SHP77 treated with DMSO at 0.1 percent for 48 hours (cell line): ENCODE results near the gene GBP7.
"Not testable (repeated sequence)": the region's sequence is repeated elsewhere in the genome, so short reads cannot be mapped to it uniquely, and the experiment has no call there.

Source experiments
- DNase-seq: peaks from one replicate; lab custom pipeline; 2025; lab: John Stamatoyannopoulos, UW

GBP7 gene

DNA sequence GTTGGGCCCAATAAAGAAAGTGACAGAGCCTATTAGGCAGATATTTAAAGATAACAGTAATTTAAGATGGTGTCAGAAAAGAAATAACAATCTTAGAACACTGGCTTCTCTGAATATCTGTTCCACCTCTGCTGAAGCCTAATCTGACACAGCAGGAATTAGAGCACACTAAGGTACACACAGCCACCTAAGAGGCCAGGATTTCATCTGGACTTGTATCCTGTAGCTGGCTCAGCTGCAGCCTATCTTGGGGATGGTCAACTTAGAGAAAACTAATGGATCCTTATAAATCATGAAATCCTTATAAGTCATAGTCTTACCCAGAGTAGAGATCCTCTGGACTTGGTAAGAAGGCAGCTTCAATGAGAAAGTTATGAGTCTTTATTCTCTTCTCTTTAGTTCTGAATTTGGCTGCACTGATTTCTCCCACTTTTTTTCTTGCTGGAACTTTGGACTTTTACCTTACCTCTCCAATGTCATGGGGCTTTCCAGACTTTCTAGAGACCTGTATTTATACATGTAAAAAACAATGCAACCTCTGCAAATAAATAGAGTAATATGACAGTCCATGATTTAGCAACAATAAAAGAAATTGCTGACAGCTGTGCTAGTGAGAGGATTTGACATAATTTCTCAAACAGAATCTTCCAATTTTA, at the start of gene GBP7:
Gene GBP7 (minus strand): TSS at position 403 of the 656 bp plus-strand sequence. CDS start 4,068 bp downstream, outside the sequence.
- DNase-seq, result no peak

DNA sequence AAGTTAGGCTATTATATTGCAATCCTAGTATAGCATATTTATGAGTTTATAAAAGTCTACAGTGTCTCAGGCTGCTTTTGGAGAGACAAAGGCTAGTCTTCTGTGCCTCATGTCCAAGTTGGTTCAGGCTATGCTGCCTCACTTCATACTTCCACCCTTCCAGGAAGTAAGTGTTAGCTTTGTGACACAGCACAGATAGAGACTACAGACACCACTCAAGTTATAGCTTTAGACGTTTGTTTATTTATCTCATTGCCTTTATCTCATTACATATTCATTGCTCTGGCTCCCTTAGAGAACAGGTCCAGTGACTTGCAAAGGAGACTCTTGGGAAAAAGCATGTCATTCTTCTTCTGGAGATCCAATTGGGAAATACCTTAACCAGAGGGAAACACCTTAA, 45.5 kb upstream of the GBP7 start:
- no peak for DNase-seq

DNA sequence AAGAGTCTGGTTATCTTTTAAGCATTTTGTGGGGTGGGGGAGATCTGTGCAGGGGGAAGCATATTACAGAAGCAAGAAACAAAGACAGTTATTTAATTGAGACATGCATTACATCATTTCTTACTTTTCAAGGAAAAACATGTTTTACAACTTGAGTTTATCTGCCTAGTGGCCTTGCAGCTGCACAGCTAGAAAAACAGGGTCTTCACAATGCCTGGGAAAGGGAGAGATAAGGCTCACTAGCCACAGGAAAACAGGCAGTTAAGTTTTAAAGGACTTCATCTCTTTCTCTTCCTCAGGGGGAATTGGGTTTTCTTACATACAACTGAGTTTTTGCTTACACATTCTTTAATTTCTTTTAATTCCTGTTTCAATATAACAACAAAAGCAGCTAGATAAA, 44.0 kb upstream of the GBP7 start:
- not testable (repeated sequence) for DNase-seq

GRCh38 chr1:89218941-89219340, 43.1 kb upstream of the GBP7 start:
- DNase-seq, result not testable (repeated sequence)

DNA sequence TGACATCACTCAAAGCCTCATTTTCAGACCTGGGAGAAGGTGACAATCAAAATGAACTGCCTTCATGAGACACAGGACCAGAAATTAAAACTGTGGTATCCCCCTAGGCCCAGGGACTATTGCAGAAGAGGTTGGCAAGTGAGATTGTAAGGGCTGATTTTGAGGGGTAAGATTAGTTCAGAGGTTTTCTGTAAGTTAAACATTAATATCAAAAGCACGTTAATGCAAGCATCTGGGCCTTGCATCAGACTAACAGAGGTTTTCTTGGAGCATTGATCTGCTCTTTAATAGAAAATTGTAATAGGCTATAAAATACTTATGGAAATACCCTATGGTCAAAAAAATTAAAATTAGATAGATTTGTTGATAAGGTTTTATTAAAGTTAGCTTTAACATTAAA, 37.5 kb upstream of the GBP7 start:
- no peak for DNase-seq

DNA sequence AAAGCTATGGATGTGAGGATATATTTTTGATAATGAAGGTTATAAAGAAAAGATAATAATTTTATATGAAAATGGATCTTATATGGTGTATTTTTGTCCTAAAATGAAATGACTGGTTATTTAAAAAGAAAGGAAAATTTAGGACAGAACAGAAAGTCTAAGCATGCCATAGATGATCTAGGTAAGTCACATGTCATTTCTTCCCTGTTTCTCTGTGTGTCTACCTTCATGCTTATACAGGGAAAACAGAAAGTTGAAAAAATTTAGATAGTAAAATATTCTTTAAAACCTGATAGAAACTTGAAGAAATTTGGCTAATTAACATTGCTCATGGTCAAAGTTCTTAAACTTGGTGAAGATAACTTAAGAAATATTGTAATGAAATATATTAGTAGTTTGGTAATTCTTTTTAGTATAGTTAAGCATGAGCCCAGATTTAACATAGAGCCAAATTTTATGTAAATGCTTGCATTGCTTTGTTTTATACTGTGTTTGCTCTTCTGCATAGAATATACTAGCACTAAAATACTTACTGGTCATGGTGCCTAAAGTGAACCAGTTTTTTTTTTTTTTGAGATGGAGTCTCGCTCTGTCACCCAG, 35.3 kb upstream of the GBP7 start:
- no peak for DNase-seq

DNA sequence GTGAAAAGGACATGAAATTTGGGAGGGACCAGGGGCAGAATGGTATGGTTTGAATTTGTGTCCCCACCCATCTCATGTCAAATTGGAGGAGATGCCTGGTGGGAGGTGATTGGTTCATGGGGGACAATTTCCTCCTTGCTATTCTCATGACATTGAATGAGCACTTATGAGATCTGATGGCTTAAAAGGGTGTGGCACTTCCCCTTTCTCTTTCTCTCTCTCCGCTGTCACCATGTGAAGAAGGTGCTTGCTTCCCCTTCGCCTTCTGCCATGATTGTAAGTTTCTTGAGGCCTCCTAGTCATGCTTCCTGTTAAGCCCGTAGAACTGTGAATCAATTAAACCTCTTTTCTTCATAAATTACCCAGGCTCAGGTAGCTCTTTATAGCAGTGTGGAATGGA, 30.6 kb upstream of the GBP7 start:
- DNase-seq, result no peak

DNA sequence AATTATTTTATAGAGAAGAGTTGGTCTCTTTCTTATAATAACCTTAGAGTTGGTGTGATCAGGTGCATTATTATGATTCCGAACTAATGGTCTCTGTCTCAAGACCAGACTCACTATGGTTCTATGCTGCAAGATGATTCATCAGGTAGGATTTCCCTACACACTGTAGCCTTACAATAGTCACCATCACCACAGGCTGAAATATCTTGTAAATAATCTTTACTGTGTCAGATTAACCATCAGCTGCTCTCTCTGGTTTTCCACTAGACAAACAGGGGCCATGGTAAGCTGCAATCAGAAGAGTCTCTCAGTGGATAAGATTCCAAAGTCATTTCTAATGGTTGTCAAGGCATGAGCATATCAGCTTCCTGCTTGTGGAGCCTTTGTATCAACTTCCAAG, 27.4 kb upstream of the GBP7 start:
- DNase-seq, result no peak

DNA sequence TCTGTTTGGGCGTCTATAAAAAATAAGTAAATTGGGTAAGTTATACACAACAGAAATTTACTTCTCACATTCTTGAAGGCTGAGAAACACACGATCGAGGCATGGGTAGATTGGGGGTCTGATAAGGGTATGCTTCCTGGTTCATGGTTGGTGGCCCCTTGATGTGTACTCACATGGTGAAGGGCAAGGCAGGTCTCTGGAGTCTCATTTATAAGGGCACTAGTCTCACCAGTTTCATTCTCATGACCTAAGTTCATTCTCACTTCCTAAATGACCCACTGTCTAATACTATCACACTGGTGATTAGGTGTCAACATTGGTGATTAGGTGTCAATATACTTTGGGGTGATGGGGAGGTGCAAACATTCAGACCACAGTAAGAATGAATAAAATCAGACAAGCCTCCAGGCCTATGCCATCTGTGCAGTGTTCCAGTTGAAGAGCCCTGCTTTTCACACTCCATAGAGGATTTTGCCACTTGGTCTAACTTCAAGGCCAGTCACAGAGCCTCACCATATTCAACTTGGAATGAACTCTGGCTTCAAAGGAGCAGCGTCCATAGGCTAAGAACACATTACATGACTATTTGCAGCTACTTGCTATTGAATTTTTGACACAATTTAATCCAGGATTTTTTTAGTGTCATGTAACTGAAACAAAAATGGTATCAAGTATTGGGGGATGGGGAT, 25.4 kb upstream of the GBP7 start:
- DNase-seq, result no peak

DNA sequence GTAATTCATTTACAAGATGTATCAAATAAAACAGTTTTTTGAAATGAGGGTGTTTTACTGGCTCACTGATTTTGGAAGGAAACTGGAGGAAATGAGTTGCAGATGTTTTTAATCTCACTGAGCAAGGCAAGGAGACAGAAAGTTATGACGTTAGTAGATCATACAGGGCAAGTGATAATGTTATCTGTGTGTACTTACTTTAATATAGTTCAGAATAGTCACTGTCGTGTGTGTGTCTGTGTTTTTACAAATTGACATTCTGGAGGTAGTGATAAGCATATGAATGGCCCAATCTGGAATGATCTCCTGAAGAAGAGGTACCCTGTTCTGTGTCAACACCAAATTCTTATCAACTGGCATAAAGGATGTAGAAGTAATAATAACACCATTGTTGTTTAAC, 24.9 kb upstream of the GBP7 start:
- DNase-seq, result no peak

DNA sequence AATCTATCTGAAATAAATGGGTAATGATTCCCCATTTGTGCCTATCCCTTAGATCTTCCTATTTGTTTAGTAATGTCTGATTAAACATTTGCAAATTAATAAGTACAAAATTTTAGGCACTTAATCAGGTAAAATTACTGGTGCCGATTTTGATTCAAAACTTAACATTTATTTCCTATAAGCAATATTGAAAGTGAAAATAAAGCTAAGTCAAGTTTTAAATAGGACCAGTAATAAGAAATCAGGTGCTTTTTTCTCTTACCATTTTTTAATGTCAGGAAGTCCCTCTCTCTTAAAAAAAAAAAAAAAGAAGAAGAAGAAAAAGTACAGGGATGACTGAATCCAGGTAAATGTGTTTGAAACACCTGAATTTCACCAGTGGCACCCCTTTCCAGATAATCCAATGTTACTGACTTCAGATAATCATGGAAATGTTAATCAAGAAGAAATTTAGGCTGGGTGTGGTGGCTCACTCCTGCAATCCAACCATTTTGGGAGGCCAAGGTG, 23.8 kb upstream of the GBP7 start:
- no peak for DNase-seq

DNA sequence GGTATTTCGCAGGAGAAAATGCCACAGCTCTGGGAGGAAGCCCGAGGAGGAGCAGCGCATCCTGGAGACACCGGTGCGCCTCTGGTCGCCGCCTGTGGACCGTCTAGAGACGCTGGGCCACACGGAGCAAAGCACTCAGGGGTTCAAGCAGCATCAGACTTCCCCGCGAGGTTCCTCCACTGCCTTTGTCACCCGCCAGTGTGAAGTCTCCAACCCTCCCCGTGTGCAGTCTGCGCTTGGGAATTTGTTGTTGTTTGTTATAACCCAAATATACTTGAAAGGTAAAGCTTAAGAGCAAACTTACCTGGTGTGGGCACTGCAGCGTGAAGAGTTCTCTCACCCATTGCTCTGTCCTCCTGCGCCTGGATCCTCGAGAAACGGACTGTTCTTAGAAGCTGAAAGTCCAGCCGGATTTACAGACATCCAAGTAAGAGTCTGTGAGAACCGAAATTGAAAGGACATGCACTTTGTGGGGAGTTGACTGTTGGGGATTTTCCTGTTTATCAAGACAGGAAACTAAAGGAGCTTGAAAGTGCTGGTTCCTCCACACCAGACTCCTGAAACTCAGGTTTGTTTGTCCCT, 22.8 kb upstream of the GBP7 start, which contains the start of gene GBP4:
Gene GBP4 (minus strand): TSS at position 452 of the 582 bp plus-strand sequence. CDS start 108 bp downstream, at position 344.
- no peak for DNase-seq

DNA sequence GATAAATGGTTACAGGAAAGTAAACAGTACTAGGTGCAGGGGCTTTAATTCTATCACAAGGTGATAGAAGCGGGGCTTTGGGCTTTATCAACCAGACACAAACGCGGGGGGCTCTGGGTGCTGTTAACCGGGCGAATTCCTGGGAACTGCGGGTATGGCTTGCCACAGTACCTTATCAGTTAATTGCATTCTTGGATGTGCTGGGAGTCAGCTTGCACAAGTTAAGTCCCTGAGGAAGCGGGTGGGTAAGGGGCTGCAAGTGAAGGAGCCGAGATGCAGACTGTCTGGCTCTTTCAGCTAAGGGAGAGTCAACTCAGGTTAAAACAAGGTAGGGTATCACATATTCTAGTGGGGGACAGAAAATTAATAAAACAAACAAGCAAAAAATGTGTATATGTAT, 22.3 kb upstream of the GBP7 start:
- no peak for DNase-seq

DNA sequence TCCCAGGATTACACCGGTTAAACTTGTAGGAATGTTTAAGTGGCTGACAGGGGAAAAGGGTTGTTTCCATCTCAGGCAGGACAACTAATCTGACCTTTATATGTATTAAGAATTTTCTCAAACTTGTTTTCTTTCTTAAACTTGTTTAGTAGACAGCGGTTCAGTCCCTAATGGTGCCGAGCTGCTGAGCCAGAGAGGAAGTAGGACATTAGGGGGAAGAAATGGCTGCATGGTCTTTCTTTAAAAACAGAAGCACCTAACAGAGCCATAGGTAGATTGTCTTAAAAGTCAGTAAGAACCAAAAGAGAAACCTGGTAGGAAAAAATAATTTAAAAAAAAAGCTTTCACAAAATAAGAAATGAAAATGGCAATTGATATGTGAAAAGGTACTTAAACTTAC, 19.7 kb upstream of the GBP7 start:
- no peak for DNase-seq

- no peak for DNase-seq
These were observed 15.5 kb upstream of the GBP7 start for GRCh38 chr1:89191314-89191713.

DNA sequence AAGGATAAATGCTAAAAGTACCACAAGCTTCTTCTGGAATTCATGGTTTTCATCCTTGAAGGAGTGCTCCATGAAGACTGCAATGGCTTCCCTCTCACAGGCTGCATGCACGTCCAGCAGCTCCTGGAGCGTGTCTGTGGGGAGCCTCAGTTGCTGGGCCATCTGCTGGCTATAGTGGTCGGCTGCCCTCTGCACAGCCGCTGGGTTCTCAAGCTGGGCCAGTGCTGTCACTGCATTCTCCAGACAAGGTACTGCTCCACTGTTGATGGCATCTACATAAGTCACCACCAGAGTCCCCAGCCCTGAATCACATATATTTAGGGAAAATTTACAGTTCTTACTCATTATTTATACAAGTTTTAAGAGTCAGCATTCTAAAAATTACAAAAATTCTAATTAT, 14.2 kb upstream of the GBP7 start:
- DNase-seq, result no peak

DNA sequence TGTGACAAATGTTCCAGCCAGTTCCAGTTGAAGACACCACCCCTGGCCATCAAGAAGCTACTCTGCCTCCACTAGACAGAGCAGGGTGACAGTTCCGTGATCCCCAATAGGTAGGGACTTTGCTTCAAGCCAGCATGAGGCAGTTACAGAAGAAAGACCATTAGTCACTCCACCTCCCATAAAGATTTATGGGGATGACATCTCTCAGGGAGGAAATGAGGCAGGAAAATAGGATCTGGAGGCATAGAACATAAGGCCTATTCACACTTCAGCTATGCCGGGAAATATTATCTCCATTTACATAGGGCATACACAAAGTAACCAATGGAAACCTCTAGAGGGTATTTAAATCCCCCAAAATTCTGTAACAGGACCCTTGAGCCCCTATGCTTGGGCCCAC, 3.5 kb upstream of the GBP7 start:
- DNase-seq, result no peak

- DNase-seq, result no peak
These were observed 1.2 kb upstream of the GBP7 start for GRCh38 chr1:89176971-89177370.

DNA sequence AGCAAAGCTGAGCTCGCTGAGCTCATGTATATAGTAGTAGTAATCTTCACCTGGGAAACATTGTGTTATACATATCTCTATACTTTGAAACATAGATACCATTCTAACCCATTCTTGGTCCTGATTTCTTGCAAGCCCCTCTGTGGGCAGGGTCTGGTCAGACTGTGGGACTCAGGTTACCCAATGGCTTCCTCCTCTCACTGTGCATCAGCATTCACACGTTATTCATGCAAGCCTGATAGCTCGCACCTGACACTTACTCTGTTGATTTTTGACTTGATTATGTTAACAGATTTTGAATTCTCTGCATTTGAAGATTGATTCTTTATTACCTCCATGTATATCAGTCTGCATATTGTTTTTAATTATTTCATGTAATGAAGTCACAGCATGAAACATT, 1.3 kb downstream of the GBP7 start:
- DNase-seq, result no peak

- DNase-seq, result no peak
These were observed 3.2 kb downstream of the GBP7 start for GRCh38 chr1:89172468-89173143.

DNA sequence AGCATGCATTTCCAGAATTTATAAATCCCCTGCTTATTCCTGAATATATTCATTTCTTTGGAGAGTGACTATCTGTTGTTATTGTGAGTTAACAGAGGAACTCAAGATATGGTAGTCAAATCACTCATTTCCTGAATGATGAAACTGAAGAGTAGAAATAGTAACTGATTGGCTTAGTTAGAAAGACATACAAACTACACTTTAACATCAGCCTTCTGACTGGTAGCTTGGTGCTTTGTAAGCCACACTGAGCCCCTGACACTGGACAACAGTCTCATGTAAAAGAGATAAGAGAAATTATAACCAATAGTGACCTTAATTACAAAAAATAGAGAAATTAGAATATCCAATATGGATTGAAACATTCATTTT, 4.8 kb downstream of the GBP7 start:
- DNase-seq, result no peak
